Activated T-helper 2 cell treated with anti-CD3 and anti-CD28 coated beads, Interferon-gamma antibody, Interleukin-2, Interleukin-4, amounts not matched to agents 10 μg/mL and 5 μg/mL and 100 μg/mL, durations not matched to agents 14 hours and 24 hours and 36 hours (primary cell): Measurements from ENCODE around the gene FGGY. TPM values are rescaled to one million over a fixed set of nuclear protein-coding genes. Genes with fewer than 3 reads are reported as not detected.

ENCODE experiments used
- DNase-seq: peaks from one replicate; pipeline ENCODE4 v3.0.0; 2021; ENCODE audit warnings: low spot score
- H3K27ac Mint-ChIP-seq: one replicate; pipeline ENCODE4 v1.8.0; 2021; ENCODE audit warnings: mixed read lengths
- H3K27me3 Mint-ChIP-seq: one replicate; pipeline ENCODE4 v1.8.0; 2021; ENCODE audit warnings: low read depth, mixed read lengths
- H3K36me3 Mint-ChIP-seq: one replicate; pipeline ENCODE4 v1.8.0; 2021; ENCODE audit warnings: low read depth, mixed read lengths
- H3K4me1 Mint-ChIP-seq: one replicate; pipeline ENCODE4 v1.8.0; 2021; ENCODE audit warnings: low read depth, mixed read lengths
- H3K4me3 Mint-ChIP-seq: one replicate; pipeline ENCODE4 v1.8.0; 2021; ENCODE audit warnings: low read depth, mild to moderate bottlenecking, moderate library complexity, mixed read lengths
- H3K9me3 Mint-ChIP-seq: one replicate; pipeline ENCODE4 v1.8.0; 2021; ENCODE audit warnings: mixed read lengths
- intact Hi-C: fragments of 100-400 bp; cut with micrococcal nuclease; formaldehyde crosslinking; loops from one replicate; pipeline ENCODE4 v1.15.1; 2023
- total RNA-seq: library from RNA; stranded (reverse); gene quantifications from 2 replicates; pipeline ENCODE4 v1.2.3, GENCODE V29; 2022

Gene FGGY
- total RNA-seq, 1 donor from 2014 or later = 10.5 TPM

DNA sequence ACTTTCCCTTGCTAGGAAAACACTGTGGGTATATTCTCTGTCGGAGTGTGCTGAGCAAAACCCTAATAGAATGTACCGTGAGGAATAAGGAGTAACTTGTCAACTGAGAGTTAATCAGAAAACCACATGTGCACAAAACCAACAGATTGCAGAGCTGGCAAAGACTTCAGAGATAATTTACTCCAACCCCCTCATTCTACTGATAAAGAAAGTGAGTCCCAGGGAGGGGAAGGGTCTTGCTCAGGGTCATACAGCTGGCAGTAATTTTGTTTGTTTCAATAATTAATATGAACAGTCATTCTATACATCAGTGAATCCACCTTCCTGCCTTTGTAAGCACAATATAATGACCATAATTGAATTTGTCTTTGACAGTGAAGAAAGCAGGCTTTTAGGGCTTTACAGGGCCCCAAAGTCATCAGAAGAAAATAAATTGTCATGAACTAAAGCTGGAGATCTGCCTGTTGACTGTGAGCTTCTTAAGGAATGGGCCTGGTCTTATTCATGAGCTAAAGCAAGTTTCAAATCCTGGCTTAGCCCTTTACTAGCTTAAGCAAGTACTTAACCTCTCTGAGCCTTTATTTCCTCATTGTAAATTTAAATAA is 450.6 kb downstream of the FGGY start:
- no peak for DNase-seq
- H3K4me3 Mint-ChIP-seq = no peak overlapping the region
- intact Hi-C loops = no loop called here
- no peak overlapping the region for H3K27ac Mint-ChIP-seq
- H3K36me3 Mint-ChIP-seq = no peaks in the 10 kb centered on the region
- H3K4me1 Mint-ChIP-seq = peaks cover 5% of the 10 kb centered on the region
- no peaks in the 10 kb centered on the region for H3K27me3 Mint-ChIP-seq
- H3K9me3 Mint-ChIP-seq = no peaks in the 10 kb centered on the region

DNA sequence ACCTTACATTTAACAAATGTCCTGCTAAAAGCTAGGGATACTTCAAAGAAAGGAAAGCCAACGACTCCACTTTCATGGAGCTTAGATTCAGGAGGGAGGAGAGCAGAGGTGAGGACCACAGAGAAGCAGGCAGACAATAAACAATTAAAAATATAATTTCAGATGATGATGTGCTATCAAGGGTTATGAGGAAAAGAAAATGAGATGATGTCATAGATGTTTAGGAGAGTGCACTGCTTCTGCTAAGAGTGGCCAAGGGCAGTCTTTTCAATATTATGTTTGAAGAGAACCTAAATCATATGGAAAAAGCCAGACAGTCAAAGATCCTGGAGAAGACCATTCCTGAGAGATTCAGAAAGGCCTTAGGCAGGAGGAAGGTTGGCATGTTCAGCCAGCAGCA is 451.2 kb downstream of the FGGY start:
- H3K9me3 Mint-ChIP-seq = no peaks in the 10 kb centered on the region
- intact Hi-C loops = no loop called here
- no peak overlapping the region for H3K4me3 Mint-ChIP-seq
- H3K36me3 Mint-ChIP-seq = no peaks in the 10 kb centered on the region
- H3K4me1 Mint-ChIP-seq = peaks cover 7% of the 10 kb centered on the region
- no peak for DNase-seq
- H3K27me3 Mint-ChIP-seq = no peaks in the 10 kb centered on the region
- no peak overlapping the region for H3K27ac Mint-ChIP-seq

DNA sequence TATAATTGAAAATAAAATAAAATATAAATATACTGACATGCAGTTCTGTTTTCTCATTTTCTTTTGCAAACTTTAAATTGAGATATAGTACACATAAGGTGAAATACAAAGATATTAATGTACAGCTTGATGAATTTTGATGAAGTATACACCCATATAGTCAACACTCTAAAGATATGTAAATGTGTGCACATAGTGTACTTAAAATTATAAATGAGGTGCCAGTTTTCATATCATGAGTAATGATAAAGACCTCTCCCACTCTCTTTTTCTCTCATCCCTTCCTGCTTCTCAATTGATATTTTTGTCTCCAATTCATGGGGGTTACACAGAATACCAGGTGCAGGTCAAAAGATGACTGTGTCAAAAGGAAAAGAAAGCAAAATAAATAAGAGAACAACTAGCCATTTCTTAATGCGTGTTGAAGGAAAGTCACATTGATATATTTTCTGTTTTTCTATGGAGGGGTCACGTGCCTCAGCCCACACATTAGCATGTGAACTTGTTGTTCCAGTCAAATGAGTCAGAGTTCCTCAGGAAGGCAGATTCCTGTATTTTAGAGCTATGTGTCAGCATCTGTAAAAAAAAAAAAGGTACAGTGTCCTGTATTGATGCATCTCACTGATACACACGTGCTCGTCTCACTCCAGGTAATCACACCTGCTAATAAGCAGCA is 453.6 kb downstream of the FGGY start:
- Mint-ChIP-seq H3K36me3 (no peaks in the 10 kb centered on the region), H3K27me3 (no peaks in the 10 kb centered on the region), H3K4me1 (peaks cover 7% of the 10 kb centered on the region), H3K9me3 (no peaks in the 10 kb centered on the region), H3K27ac (no peak overlapping the region), H3K4me3 (no peak overlapping the region)
- DNase-seq = no peak
- intact Hi-C loops = no loop called here

DNA sequence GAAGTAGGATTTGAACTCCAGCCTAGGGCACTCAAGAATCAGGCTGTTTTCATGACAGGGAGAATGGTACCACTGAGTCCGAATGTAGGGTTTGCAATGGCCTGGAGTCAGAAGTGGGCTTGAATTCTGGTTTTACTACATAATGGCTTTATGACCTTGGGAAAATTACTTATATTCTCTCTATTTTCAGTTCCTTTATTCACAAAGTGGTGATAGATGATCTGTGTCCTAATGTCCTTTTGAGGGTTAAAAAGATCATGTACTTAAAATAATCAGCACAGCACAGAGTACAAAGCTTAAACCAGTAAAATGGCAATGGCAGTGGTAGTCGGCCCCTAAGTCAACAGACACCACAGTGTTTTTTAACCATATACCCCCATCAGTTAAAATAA is 454.1 kb downstream of the FGGY start:
- H3K27ac Mint-ChIP-seq = no peak overlapping the region
- H3K36me3 Mint-ChIP-seq = no peaks in the 10 kb centered on the region
- intact Hi-C loops = no loop called here
- peaks cover 7% of the 10 kb centered on the region for H3K4me1 Mint-ChIP-seq
- DNase-seq = no peak
- no peaks in the 10 kb centered on the region for H3K27me3 Mint-ChIP-seq
- H3K4me3 Mint-ChIP-seq = no peak overlapping the region
- H3K9me3 Mint-ChIP-seq = no peaks in the 10 kb centered on the region

DNA sequence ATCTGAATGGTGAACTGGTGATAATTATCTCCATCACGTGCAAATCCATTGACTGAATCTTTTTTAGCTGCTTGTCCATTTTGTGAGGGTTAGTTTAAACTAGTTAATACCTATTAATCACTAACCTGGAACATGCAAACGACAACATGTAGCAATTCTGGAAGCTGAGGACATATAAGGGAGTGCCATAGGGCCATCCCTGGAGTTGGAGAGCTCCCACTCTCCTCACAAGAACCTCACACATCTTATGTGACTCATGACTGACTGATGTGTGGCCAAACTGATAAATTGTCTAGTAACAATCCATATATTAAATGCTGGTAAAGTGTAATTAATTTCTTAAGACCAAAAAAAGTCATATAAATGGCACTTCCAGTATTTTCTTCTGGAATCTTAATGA is 454.9 kb downstream of the FGGY start:
- peaks cover 7% of the 10 kb centered on the region for H3K4me1 Mint-ChIP-seq
- H3K27ac Mint-ChIP-seq = no peak overlapping the region
- no peaks in the 10 kb centered on the region for H3K36me3 Mint-ChIP-seq
- no peaks in the 10 kb centered on the region for H3K27me3 Mint-ChIP-seq
- no peaks in the 10 kb centered on the region for H3K9me3 Mint-ChIP-seq
- no peak overlapping the region for H3K4me3 Mint-ChIP-seq
- DNase-seq = no peak
- intact Hi-C loops = no loop called here

DNA sequence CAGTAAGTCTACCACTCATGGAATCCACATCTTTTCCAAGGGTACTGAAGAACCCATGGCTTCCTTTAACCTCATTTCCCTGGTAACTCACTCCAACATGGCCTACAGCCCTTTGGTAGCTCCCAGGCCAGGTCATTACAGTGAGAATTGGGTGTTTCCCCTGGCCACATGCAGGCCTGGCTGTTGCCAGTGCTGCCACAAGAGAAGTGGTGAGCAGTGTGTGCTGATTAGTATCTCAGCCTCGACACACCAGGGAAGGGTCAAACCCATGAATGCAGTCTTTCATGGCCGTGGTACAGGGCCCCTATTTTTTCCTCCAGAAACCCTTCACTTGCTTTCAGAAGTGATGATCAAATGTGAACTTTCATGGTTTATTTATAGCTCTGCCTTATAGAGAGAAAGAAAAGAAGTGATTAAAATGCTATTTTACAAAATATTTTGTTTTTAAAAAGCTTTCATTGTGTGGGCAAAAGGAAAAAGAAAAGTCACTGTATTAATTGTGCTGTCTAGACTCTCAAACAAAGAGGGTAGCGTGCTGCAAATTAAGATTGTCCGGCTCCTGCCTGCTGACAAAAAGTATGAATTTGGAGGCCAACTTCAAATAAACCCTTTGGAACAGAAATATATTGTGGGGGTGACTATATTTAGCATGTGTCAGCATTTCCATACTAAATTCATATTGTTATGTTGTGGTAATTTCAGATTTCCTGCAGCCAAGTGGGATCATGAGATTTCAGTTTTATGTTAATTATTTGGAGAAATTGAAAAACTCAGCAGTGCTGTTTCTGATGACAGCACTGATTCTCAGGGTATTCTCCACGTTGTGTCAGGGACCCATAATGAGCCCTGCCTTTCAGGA is 455.9 kb downstream of the FGGY start:
- H3K9me3 Mint-ChIP-seq = no peaks in the 10 kb centered on the region
- no peak overlapping the region for H3K27ac Mint-ChIP-seq
- peaks cover 7% of the 10 kb centered on the region for H3K4me1 Mint-ChIP-seq
- DNase-seq = no peak
- H3K27me3 Mint-ChIP-seq = no peaks in the 10 kb centered on the region
- intact Hi-C loops = no loop called here
- no peak overlapping the region for H3K4me3 Mint-ChIP-seq
- no peaks in the 10 kb centered on the region for H3K36me3 Mint-ChIP-seq

DNA sequence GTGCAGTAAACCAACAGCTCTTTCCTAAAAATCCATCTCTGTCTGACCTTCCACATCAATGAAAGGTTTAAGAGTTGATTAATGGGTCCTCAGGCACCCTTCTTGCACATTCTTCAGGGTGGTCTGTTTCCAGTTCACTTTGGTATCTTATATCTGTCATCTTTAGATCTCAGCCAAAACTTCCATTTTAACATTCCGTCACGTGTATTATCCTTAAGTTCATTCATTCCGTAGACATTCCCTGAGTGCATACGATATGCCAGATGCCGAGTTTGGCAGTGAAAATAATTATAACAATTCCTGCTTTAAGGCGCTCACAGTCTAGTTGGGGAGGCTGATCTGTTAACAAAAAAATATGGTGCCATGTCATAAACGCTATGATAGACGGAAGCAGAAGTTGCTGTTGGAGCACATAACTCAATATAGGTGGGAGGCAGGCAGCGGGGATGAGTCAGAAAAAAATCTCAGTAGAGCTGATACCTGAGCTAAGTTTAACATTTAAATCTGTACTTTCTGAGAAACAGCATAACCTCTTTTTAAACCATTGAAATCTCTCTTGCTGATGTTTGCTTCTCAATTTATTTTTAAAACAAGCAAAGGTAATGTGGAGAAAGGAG is 458.3 kb downstream of the FGGY start:
- H3K4me3 Mint-ChIP-seq = no peak overlapping the region
- H3K27ac Mint-ChIP-seq = no peak overlapping the region
- no peaks in the 10 kb centered on the region for H3K9me3 Mint-ChIP-seq
- H3K4me1 Mint-ChIP-seq = peaks cover 9% of the 10 kb centered on the region
- intact Hi-C loops = loop anchor here (5.0 kb wide), 1 partner anchor 1238 kb away; no protein-coding TSS in a partner anchor
- no peaks in the 10 kb centered on the region for H3K36me3 Mint-ChIP-seq
- no peaks in the 10 kb centered on the region for H3K27me3 Mint-ChIP-seq
- DNase-seq = no peak

DNA sequence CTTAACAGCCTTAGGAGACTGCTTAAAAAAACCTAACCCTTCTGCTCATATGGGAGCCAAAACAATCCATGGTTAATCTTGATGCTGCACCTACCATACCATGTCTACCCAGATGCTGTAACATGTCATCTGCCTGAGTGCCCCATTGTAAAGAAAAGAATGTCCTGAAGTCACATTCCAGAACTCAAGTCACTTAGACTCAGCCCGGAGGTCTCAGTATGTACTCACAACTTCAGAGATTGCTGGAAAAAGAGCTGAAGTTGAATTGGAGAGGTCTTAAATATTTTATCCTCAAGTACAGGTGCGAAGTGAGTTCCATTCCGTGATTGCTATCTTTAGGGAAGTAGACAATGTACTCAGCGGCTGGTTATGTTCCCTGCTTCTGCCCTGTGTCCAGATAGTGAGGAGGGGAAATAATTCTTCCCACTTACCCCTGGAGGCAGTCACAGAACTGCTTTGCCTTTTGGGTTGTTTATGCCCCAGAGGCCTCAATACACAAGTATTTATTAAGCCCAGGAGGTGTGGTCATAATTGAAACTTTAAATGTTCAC is 460.4 kb downstream of the FGGY start:
- no peak overlapping the region for H3K27ac Mint-ChIP-seq
- peaks cover 6% of the 10 kb centered on the region for H3K4me1 Mint-ChIP-seq
- H3K27me3 Mint-ChIP-seq = no peaks in the 10 kb centered on the region
- no peaks in the 10 kb centered on the region for H3K36me3 Mint-ChIP-seq
- intact Hi-C loops = loop anchor here (5.0 kb wide), 1 partner anchor 1240 kb away; no protein-coding TSS in a partner anchor
- H3K9me3 Mint-ChIP-seq = no peaks in the 10 kb centered on the region
- no peak for DNase-seq
- H3K4me3 Mint-ChIP-seq = no peak overlapping the region

DNA sequence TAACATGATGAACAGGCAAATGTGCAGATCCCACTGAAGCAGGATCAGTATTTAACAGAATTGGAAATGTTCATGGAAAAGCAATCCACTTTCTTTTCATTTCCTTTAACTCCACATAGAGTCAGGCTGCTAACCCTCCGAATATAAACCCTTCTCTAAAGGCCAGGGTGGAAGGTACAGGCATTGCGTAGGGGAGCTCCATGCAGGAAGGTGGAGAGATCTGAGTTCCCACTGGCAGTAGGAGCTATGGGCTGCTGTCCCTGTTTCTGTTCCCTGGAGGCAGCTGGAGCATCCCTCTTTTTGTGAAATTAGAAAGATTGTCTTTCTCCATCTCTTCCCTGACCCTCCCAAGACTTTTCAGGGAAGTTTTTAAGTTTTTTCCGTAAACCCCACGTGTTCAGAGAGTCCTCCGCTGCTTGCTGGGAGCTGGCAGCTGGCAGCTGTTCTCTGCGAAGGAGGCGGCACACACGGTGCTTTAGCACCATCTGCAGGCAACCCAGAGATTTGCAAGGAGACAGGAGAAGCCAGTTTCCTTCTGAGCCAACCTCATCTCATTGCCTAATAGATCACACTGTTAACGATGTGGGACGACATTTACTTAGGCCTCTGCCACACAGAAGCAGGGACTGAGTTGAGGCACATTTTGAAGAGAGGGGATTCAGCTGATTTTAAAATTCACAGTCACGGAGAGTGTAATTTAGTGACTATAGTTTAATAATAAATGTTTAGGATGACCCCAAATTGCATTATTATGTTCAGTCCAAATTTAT is 462.4 kb downstream of the FGGY start:
- peaks cover 2% of the 10 kb centered on the region for H3K4me1 Mint-ChIP-seq
- H3K4me3 Mint-ChIP-seq = no peak overlapping the region
- no peak overlapping the region for H3K27ac Mint-ChIP-seq
- peak; percentile 56 for DNase-seq
- intact Hi-C loops = loop anchor here (2.0 to 5.0 kb wide), 3 partner anchors 1019 to 1242 kb away; no protein-coding TSS in a partner anchor
- no peaks in the 10 kb centered on the region for H3K27me3 Mint-ChIP-seq
- H3K9me3 Mint-ChIP-seq = no peaks in the 10 kb centered on the region
- no peaks in the 10 kb centered on the region for H3K36me3 Mint-ChIP-seq

DNA sequence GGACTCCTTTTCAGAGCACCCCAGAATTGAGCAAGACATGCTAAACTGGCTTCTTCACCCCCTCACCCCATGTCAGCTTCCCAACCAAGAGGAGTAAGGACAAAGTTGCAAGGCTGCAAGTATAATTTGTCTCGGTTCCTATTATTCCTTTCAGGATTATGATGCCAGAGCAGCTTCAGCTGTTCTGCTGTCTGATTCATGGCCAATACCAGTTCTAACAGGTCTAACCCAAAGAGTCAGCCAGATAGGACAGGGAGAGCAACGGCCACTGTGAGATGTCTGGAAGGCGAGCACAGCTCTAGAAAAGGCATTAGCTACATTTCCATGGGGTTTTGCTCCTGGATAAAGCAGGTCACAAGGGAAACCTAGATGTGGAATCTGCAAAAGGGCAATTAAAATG is 464.5 kb downstream of the FGGY start:
- Mint-ChIP-seq H3K27ac (no peak overlapping the region), H3K4me1 (peaks cover 2% of the 10 kb centered on the region), H3K9me3 (no peaks in the 10 kb centered on the region), H3K27me3 (no peaks in the 10 kb centered on the region), H3K36me3 (no peaks in the 10 kb centered on the region), H3K4me3 (no peak overlapping the region)
- DNase-seq = no peak
- intact Hi-C loops = no loop called here

DNA sequence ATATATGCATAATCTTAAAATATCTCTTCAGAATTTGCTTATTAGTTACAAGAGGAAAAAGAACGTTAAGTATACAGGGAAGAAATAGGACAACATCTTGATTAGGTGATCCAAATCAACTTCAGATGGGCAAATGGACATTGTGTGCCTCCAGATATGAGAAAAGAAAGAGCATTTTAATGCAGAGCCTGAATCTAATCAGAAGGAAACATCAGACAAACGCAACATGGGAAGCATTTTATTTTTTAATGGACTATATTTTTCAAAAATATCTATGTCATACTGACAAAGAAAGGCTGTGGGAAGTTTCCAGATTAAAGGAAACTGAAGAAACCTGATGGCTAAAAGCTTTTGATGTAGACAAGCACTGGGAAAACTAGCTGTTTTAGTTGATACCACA is 466.5 kb downstream of the FGGY start:
- Mint-ChIP-seq H3K36me3 (no peaks in the 10 kb centered on the region), H3K4me3 (no peak overlapping the region), H3K27ac (no peak overlapping the region), H3K9me3 (no peaks in the 10 kb centered on the region), H3K4me1 (peaks cover 2% of the 10 kb centered on the region), H3K27me3 (no peaks in the 10 kb centered on the region)
- intact Hi-C loops = no loop called here
- DNase-seq = no peak
